ENCODE measurements around the gene TRMT112.

DNA sequence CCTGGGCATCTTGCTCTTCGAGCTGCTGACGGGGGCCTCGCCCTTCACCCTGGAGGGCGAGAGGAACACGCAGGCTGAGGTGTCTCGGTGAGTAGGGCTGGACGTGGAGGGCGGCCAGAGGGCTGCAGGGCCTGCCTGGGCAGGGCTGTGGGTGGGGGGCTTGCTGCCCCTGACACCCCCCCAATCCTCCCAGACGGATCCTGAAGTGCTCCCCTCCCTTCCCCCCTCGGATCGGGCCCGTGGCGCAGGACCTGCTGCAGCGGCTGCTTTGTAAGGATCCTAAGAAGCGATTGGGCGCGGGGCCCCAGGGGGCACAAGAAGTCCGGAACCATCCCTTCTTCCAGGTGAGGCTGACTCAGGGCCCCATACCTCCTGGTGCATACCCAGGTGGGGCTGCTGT is 44.3 kb upstream of the TRMT112 start:
- TF ChIP-seq, protein P1, sequence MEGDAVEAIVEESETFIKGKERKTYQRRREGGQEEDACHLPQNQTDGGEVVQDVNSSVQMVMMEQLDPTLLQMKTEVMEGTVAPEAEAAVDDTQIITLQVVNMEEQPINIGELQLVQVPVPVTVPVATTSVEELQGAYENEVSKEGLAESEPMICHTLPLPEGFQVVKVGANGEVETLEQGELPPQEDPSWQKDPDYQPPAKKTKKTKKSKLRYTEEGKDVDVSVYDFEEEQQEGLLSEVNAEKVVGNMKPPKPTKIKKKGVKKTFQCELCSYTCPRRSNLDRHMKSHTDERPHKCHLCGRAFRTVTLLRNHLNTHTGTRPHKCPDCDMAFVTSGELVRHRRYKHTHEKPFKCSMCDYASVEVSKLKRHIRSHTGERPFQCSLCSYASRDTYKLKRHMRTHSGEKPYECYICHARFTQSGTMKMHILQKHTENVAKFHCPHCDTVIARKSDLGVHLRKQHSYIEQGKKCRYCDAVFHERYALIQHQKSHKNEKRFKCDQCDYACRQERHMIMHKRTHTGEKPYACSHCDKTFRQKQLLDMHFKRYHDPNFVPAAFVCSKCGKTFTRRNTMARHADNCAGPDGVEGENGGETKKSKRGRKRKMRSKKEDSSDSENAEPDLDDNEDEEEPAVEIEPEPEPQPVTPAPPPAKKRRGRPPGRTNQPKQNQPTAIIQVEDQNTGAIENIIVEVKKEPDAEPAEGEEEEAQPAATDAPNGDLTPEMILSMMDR (conservative IDR thresholded peaks at IDR 0.05; ENCODE audit: low read depth, low read length) = no peak
- TF ChIP-seq MAZ (IDR thresholded peaks at IDR 0.05; ENCODE audit: borderline replicate concordance, low read depth, low read length) (no peak), MXI1 (IDR thresholded peaks at IDR 0.05; ENCODE audit: borderline replicate concordance, low read depth, low read length) (no peak), RAD21 (IDR thresholded peaks at IDR 0.05; ENCODE audit: low read length) (no peak), CEBPB (IDR thresholded peaks at IDR 0.05; ENCODE audit: low read depth, low read length) (no peak), POLR2A (IDR thresholded peaks at IDR 0.05; ENCODE audit: low read depth, low read length) (no peak), RFX5 (IDR thresholded peaks at IDR 0.05; ENCODE audit: low read depth, low read length) (no peak), NFE2L2 (IDR thresholded peaks at IDR 0.05; ENCODE audit: low read depth, low read length) (no peak), SMC3 (IDR thresholded peaks at IDR 0.05; ENCODE audit: low read depth, low read length) (no peak)
- TF ChIP-seq, protein P2, sequence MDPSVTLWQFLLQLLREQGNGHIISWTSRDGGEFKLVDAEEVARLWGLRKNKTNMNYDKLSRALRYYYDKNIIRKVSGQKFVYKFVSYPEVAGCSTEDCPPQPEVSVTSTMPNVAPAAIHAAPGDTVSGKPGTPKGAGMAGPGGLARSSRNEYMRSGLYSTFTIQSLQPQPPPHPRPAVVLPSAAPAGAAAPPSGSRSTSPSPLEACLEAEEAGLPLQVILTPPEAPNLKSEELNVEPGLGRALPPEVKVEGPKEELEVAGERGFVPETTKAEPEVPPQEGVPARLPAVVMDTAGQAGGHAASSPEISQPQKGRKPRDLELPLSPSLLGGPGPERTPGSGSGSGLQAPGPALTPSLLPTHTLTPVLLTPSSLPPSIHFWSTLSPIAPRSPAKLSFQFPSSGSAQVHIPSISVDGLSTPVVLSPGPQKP (IDR thresholded peaks at IDR 0.05; ENCODE audit: borderline replicate concordance, low read depth, low read length) = no peak

All from IMR-90 (cell line).